Fibroblast of peridontal ligament (primary cell): ENCODE results near the gene PPP6R2.
"Not testable (repeated sequence)": the region's sequence is repeated elsewhere in the genome, so short reads cannot be mapped to it uniquely, and the experiment has no call there.

Experiments
- DNase-seq: peaks from one replicate; pipeline ENCODE4 v3.0.0-alpha.2; 2010; ENCODE audit errors: extremely low read depth

Gene PPP6R2

DNA sequence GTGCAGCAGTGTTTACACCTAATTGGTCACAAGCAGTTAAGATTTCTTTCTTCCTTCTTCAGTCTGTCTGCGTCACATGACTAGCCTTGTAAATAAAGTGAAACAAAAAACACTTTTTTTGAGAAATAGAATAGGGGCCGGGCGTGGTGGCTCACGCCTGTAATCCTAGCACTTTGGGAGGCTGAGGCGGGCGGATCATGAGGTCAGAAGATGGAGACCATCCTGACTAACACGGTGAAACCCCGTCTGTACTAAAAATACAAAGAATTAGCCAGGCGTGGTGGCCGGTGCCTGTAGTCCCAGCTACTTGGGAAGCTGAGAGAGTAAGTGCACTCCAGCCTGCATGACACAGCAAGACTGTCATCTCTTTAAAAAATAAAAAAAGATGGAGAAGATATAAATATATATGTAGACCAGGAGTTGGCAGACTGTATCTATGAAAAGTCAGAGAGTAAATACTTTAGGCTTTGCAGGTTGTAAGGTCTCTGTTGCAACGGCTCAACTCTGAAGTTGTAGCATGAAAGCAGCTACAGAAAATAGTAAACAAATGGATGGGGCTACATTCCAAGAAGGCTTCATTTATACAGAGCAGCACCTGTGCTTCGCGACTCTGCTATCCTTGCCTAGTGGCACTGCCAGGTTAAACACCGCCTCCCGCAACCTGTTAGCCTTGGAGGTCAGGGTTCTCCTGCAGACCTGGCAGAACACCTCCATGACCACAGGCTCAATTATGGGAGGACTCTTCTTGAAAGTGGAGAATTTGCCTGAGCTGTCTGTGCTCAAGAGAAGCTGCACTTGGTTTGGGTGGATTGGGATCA lies 55.9 kb downstream of the PPP6R2 start:
- no peak for DNase-seq

DNA sequence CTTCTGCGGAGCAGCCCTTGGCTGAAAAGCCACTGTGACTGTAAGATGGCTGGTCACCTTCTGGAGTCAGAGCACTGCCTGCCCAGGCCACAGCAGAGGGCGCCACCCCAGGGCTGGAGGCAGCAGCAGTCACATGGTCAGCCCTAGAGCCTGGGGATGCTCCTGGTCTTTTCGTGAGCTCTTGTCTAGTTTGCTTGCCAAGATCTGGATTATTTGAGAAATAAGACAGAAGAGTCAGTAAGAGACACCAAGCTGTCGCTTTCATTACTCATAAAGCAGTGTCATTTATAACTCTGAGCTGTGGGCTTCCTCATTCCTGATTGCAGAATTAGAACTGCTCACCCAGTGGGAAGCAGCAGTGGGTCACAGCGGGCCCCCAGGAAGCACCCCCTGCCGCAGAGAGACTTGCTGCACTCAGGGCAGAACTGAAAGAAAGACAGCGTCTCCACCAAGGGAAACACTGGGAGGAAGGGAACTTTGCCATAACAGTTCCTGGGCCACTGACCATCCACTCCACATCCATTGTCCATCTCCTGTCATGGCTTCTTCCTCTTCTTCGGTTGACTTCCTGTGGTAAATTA lies 56.7 kb downstream of the PPP6R2 start:
- DNase-seq: no peak

DNA sequence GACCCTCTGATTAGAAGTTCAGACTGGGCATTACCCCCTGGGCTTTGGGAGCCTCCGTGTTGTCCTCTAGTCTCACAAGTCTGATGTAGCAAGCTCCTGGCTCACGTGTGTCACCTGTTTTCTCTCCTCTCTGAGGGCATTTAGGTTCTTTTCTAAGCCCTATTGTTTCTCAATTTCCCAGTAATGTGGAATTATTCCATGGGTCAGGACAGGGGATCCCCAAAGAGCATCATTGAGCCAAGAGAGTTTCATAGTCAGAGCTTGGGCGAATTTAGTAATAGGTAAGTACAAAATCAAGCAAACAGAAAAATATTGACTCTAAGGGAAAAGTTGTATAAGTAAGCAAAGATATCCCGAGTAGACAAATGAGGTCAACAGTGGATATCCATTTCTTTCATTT lies 57.3 kb downstream of the PPP6R2 start:
- DNase-seq: no peak

DNA sequence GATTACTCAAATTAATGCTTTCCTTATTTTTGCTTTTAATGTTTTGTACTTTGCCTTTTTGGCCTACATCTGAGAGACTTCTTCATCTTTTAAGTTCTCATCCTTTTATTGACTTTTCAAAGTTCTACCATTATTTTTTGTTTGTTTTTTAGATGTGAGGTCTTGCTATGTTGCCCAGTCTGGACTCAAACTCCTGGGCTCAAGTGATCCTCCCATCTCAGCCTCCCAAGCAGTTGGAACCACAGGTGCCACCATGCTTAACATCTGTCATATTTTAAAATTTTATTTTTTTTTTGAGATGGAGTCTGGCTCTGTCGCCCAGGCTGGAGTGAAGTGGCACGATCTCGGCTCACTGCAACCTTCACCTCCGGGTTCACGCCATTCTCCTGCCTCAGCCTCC lies 57.8 kb downstream of the PPP6R2 start:
- no peak for DNase-seq

DNA sequence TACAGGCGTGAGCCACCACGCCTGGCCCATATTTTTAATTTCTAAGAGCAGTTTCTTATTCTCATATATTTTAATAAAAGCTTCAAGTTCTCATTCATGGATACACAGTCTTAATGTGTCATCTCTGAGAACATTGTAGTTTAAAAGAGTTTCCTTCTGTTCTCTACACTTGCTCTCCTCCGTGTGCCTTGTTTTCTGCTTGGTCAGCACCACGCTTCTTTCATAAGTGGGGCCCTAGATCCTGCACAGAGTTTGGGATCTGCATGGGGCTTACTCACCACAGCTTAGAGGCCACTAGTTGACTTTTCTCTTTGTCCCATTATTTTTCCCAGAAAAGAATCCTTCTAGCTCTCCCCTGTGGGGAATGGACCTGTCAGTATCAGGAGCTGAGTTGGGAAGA lies 58.8 kb downstream of the PPP6R2 start:
- DNase-seq: no peak

DNA sequence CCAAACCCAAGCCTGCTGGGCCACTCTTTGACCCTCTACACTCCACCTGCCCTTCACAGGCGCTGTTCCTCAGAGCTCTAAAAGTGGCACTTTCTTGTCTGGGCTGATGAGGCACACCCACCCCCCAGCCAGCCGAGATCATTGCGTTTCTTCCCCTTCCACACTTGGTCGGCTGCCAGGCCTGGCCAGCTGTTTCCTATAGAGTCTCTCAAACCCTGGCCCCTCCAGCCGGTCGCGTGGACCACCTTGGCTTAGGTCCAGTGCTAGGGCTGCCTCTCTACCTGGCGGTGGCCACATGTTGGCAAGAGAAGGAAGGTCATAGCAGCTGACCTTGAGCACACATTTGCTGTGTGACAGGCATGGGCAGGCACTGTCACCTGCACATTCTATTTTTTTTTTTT lies 60.6 kb downstream of the PPP6R2 start:
- no peak for DNase-seq

DNA sequence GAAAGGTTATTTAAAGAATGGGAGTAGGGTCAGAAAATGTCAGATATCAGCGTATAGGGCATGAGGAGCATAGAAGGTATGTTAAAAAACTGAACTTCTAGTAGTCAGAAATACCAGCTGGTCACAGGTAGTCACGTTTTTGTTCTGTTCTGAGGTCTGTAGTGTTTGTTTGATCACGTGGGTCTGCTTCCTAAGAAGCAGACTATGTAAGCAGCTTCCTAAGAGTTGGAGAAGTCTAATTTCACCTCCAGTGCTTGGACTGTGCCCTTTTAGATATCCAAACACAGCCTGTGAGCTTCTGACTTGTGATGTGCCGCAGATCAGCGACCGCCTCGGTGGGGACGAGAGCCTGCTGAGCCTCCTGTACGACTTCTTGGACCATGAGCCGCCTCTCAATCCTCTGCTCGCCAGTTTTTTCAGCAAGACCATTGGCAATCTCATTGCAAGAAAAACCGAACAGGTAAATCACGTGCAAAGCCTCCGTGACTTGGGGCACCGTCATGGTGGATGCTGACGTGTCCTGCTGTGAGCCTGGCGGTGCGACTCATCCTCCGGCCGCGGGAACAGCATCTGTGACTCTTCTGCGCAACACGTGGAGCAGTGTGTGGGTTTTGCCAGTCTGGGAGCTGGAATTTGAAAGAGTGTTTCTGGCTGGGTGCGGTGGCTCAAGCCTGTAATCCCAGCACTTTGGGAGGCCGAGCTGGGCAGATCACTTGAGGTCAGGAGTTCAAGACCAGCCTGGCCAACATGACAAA lies 63.5 kb downstream of the PPP6R2 start:
- DNase-seq: no peak

DNA sequence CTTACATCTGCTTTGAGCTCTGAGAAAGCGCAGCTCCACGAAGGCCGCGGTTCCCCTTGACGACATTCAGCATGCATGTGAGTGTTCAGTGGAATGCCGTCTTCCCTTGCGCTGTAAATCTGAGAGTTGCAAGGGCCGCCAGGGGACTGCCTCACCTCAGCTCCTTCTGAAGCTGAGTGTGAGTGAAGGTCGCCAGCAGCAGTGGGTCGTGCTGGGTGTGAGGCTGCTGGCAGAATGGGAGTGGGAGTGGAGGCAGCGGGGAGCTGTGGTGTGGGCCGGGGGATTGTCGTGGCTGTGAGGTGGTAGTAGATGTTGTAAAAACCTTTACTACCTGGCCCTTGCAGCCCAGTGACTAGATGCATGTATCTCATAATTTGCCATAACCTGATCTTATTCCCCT lies 65.2 kb downstream of the PPP6R2 start:
- DNase-seq: no peak

DNA sequence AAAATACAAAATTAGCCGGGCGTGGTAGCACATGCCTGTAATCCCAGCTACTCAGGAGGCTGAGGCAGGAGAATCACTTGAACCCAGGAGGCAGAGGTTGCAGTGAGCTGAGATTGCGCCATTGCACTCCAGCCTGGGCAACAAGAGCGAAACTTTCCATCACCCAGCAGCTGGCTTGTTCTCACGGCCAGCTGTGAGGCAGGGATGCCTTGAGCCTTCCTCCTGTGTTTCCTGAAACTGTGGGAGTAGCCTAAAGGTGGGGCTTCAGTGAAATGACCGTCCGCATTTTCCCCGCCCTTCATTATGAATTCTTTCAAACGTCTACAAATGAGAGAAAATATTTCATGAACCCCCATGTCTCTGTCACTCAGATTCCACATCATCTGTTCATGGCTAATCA lies 65.8 kb downstream of the PPP6R2 start:
- DNase-seq: not testable (repeated sequence)

DNA sequence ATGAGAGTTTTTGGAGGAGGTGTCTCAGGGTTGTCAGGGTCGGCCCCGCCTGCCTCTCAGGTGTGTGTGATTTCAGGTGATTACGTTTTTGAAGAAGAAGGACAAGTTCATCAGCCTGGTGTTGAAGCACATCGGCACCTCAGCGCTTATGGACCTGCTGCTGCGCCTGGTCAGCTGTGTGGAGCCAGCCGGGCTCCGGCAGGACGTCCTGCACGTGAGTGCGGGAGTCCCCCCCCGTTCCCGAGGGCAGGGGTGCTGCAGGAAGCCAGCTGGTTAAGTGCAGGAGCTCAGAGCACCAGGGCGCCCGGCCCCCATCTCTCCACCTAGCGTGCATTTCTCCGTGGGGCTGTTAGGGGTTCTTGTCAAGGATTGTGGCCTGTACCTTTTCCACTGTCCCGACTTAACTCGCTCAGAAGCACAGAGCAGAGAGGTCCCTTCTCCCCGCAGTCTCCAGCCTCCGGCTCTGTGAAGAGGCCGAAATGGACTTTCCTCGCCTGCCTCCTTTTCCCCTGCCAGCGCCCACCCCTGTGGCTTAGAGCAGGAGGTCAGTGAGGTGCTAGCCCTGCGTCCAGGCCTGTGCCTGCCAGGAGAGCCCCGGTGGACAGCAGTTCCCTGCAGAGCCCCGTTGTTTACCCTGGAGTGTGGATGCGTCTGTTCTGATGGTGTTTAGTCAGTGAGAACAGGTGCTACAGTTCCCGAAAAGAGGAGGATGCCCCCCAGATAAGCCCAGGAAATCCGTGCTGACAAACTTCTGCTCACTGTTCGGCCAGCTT lies 71.5 kb downstream of the PPP6R2 start:
- DNase-seq: no peak

DNA sequence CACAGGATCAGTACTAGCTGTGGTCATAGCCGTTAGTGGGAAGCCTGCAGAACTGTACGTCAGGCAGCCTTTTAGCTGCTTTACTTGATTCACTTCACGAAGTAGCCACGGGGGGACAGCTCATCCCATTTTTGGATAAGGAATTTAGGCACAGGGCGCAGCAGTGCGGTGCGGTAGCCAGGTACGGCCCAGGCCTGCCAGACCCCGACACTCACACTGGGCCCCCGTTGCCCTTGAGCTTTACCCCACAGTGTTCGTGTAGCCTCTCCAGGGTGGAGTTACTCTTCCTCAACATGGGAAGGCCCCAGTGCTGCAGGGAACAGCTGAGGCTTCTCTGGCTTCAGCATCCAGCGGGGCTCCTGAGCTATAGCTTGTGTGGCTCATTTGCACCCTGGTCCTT lies 72.3 kb downstream of the PPP6R2 start:
- no peak for DNase-seq

DNA sequence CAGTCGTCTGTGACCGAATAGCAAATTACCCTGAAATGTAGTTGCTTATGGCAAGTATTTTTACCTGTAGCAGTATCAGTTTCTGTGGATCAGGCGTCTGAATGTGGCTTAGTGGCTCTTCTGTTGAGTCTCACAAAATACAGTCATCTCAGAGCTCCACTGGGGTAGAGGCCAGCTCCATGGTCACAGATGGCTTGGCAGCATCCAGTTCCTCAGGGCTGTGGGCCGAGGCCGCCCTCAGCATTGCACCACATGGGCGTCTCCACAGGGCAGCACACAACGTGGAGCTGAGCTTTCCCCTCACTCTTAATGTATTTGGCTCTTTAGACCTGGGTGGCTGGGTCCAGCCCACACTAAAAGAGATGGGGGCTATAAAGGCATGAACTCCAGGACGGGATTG lies 73.9 kb downstream of the PPP6R2 start:
- DNase-seq: no peak

DNA sequence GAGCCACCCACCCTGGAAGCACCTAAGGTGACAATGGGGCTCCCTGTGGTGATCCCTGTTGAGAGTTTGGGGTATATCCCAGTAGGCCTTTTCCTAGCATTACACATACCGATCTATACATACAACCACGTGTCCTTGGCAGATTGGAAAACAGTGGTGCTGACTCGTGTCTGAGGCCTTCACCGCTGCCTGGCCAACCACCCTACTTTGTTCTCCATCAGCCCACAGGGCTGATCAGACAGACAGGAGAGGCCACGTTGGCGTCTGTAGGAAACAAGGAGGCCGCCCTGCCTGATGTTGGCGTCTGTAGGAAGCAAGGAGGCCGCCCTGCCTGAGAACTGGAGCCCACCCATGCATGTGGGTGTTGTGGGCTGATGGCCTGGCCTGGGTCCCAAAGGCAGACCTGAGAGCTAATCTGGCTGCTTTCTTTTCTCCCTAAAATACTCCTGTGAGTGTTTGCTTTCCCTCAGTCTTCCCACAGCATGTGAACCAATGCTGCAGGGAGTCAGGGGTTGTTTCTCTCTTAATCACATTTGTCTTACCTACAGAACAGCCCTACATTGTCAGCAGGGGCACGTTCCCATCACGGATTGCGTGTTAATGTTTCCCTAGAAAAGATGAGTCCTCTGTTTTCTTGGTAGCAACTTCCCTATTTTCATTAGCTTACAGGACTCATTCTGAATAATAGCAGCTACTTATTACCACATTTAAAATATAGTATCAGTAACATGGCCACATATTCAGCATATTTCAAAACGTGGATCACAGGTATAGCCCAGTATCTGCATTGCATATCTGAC lies 74.5 kb downstream of the PPP6R2 start:
- no peak for DNase-seq

DNA sequence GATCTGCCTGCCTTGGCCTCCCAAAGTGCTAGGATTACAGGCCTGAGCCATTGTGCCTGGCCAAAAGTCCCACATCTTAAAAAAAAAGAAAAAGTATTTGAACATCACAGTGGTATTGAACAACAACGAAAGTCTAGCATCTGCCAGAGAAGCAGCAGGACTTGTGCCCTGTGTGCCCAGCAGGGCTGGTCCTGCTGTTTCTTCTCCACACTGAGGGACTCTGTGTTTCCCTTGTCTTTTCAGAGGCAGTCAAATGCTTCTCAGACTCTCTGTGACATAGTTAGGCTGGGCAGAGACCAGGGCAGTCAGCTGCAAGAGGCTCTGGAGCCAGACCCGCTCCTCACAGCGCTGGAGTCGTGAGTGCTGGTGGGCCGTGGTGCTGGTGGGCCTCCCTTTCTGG lies 75.5 kb downstream of the PPP6R2 start:
- no peak for DNase-seq

DNA sequence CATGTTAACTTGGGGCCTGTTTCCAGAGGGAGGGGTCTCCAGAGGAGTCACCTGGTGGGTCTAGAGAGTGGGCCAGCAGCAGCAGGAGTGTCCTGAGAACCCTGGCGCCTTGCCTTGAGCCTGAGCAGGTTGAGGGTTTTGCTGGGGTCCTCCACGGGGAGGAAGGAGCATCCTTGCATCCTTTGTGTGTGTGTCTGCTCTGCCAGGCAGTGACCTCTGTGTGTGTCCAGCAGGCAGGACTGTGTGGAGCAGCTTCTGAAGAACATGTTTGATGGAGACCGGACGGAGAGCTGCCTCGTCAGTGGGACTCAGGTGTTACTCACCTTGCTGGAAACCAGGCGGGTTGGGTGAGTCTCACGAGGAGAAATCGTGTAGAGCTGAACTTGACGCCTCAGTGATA lies 76.0 kb downstream of the PPP6R2 start:
- DNase-seq: no peak

DNA sequence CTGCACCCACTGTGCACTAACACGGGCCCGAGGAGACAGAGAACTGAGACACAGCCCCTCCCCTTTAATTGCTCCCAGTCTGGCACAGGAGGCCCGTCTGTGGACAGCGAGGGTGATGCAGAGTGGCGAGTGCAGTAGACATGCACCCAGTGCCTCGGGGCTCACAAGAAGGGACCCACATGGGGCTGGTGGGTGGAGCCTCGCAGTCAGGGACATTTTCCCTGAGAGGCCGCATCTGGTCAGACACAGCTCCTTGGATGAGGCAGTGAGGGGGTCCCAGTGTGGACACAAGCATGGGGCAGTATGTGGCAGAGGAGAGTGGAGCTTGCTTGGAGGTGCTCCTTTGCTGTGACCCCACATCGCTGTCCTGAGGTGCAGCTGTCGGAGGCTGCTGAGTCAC lies 76.9 kb downstream of the PPP6R2 start:
- no peak for DNase-seq

DNA sequence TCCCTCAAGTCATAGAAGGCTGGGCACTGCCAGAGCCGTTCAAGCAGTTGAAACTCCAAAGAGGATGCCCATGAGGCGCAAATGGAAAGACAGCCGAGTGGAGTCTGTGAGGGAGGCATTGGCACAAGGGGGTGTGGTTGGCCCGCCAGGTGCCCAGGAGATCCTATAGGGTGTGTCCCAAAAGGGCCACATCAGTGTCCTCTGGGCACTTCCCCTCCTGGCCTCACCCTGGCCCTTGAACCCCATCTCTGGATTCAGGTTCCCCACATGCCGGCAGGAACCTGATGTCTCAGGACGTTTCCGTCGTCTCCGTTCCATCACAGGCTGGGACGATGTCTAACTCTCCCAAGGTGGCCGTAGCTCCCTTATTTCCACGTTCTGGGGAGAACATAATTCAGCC lies 77.5 kb downstream of the PPP6R2 start:
- no peak for DNase-seq

DNA sequence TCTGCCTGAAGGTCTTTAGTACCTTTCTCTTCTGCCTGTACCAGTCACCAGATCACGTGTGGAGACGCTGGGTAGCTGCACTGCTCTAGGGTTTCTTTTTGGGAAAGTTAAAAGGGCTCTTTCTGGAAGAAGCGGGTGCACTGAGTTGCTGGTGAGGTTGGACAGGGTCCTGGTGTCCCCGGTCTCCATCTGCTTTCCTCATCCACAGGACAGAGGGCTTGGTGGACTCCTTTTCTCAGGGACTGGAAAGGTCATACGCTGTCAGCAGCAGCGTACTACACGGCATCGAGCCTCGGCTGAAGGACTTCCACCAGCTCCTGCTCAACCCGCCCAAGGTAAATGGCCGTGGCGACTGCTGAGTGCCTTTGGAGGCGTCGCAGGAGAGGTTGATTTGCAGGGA lies 78.9 kb downstream of the PPP6R2 start:
- DNase-seq: no peak

DNA sequence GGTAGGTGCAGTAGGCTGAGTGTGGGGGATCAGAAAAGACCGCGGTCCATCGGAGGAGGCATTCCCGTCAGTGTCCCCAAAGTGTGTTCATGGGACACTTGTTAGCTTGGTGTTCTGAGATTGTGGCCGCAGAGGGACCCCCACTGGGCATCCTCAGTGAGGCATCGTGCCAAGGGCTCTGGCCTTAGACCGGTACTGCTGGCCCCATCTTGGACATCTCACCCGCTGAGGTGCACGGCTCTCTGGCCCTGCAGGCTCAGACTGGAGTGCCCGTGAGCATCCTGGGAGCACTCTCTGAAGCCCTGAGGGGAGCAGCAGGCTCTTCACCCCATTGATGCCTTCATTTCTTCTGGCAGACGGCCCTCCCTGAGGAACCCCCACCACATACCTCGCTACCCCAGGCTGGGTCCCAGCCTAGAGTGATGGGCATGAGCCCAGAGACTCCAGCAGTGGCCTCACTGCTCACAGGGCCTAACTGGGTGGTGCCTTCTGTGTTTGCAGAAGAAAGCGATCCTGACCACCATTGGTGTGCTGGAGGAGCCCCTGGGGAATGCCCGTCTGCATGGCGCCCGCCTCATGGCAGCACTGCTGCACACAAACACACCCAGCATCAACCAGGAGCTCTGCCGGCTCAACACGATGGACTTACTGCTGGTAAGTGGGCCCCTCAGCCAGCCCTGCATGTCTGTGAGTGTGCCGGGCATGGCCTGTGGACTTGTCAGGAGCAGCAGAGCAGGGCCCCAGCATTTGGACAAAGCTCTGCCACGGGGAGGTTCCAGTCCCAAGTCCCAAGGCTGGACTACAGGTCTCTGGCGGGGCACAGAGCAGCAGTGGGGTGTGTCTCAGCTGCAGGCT lies 80.1 kb downstream of the PPP6R2 start:
- no peak for DNase-seq

DNA sequence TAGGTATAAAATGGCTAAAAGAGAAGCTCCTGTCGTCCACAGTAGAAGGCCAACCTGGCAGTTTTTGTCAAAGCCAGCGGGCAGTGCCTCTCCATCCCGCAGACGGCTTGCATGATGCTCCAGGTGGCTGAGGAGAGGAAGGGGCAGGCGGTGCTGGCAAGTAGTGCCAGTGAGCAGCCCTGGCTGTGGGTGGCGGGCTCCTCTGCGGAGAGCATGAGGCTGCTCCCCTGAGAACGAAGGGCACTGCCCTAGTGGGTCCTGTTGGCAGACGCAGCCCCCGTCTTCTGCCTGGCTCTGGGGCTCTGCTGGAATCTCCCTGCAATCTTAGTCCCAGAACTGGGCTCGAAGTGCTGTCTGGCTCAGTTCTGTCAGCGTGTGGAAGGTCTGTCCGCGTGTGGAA lies 80.8 kb downstream of the PPP6R2 start:
- no peak for DNase-seq
